ENCODE results near the gene PTGDR.

PTGDR gene

GRCh38 chr14:52307905-52308304, 40.4 kb downstream of the PTGDR start:
- in situ Hi-C loops (cut with MboI; ENCODE audit: low sequenced_read_pairs) = no loop called here

- in situ Hi-C loops (cut with MboI; ENCODE audit: low sequenced_read_pairs) = no loop called here
Measured at GRCh38 chr14:52310541-52310940, 43.0 kb downstream of the PTGDR start.

- in situ Hi-C loops (cut with MboI; ENCODE audit: low sequenced_read_pairs) = no loop called here
Measured at GRCh38 chr14:52312931-52313355, 45.4 kb downstream of the PTGDR start.

GRCh38 chr14:52313462-52313861, 46.0 kb downstream of the PTGDR start:
- in situ Hi-C loops (cut with MboI; ENCODE audit: low sequenced_read_pairs) = no loop called here

GRCh38 chr14:52313903-52314594, 46.6 kb downstream of the PTGDR start, which contains the start of gene PTGER2:
Gene PTGER2 (plus strand): TSS chr14:52314312. CDS start chr14:52314549, 237 bp downstream.
- in situ Hi-C loops (cut with MboI; ENCODE audit: low sequenced_read_pairs) = no loop called here

- in situ Hi-C loops (cut with MboI; ENCODE audit: low sequenced_read_pairs) = no loop called here
Measured at GRCh38 chr14:52314595-52315354, 47.3 kb downstream of the PTGDR start.

GRCh38 chr14:52315355-52315718, 47.8 kb downstream of the PTGDR start:
- in situ Hi-C loops (cut with MboI; ENCODE audit: low sequenced_read_pairs) = no loop called here

- in situ Hi-C loops (cut with MboI; ENCODE audit: low sequenced_read_pairs) = no loop called here
Measured at GRCh38 chr14:52318062-52318461, 50.6 kb downstream of the PTGDR start.

DNA sequence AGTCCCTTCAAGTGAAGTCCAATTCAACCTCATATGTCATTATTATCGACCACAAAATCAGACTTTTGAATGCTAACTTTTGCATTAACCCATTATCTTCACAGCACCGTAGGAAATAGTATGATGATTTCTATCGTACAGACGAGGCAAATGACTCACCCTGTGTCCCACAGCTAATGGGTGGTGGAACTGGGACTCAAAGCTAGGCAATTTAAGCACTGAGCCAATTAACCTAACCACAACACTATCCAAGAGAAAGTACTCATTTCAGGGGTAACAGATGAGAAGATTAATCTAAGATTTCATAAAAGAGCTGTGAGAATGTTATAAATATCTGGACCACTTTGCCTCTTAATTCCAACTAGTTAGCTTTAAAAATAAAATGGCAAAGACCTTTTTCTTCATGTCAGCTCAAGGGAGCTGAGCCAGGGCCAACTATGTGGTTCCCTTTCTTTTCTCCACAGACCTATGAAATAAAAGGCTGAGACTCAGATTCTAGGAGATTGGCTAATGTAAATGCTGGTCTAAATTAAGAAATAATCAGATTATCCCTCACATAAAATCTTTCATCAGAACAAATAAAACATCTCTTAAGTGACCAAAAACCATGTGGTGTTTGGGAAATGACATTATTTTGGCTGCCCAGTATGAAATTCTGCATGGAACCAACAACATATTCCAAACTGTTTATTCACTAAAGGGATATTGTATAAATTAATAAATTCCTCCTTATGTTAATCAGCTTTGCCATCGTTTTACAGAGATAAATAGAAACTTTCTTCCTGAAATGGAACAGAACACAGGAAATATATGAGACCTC, 51.5 kb downstream of the PTGDR start:
- in situ Hi-C loops (cut with MboI; ENCODE audit: low sequenced_read_pairs) = no loop called here

GRCh38 chr14:52319919-52320318, 52.4 kb downstream of the PTGDR start:
- in situ Hi-C loops (cut with MboI; ENCODE audit: low sequenced_read_pairs) = no loop called here

GRCh38 chr14:52325126-52325525, 57.6 kb downstream of the PTGDR start:
- in situ Hi-C loops (cut with MboI; ENCODE audit: low sequenced_read_pairs) = no loop called here

GRCh38 chr14:52325630-52326029, 58.1 kb downstream of the PTGDR start:
- in situ Hi-C loops (cut with MboI; ENCODE audit: low sequenced_read_pairs) = no loop called here

Data from HL-60/S4 (cell line).